Heart right ventricle (tissue), 16 donors: ENCODE results near the gene DHX40. TPM values are rescaled to one million over a fixed set of nuclear protein-coding genes. Genes with fewer than 3 reads are reported as not detected.

Experiments used
- ATAC-seq, 8 donors: fragments of 200-7000 bp; cut with Tn5 transposase; one replicate each; pipeline ENCODE4 v1.9.1; 2020; ENCODE audit warnings: mild to moderate bottlenecking in 8 of 8, moderate library complexity in 8 of 8, moderate number of reproducible peaks in 1 of 8
- DNase-seq, 2 donors: peaks; one replicate each; pipeline ENCODE4 v3.0.0-alpha.2; 2020
- H3K27ac ChIP-seq, 10 donors: fragments of 200-600 bp; sonication (generic) in 2 of 10; one replicate each; pipeline versions ENCODE4 v1.5.0 to v1.8.0; 2020 to 2022; ENCODE audit warnings: mild to moderate bottlenecking in 3 of 10
- H3K27me3 ChIP-seq, 7 donors: fragments of 200-600 bp; one replicate each; pipeline ENCODE4 v1.8.0; 2021 to 2022; ENCODE audit warnings: mild to moderate bottlenecking in 2 of 7
- H3K36me3 ChIP-seq, 9 donors: fragments of 200-600 bp; sonication (generic) in 1 of 9; one replicate each; pipeline versions ENCODE4 v1.5.0 to v1.8.0; 2020 to 2022; ENCODE audit warnings: mild to moderate bottlenecking in 2 of 9
- H3K4me1 ChIP-seq, 9 donors: fragments of 200-600 bp; sonication (generic) in 1 of 9; one replicate each; pipeline versions ENCODE4 v1.5.0 to v1.8.0; 2020 to 2022; ENCODE audit warnings: mild to moderate bottlenecking in 4 of 9
- H3K4me3 ChIP-seq, 10 donors: fragments of 200-600 bp; sonication (generic) in 2 of 10; one replicate each; pipeline versions ENCODE4 v1.5.0 to v1.8.0; 2020 to 2022; ENCODE audit warnings: mild to moderate bottlenecking in 7 of 10, moderate library complexity in 2 of 10
- H3K9me3 ChIP-seq, 11 donors: fragments of 200-600 bp in 10 of 11; sonication (generic) in 2 of 11; one replicate each; pipeline versions ENCODE4 v1.5.0 to v1.8.0; 2013 to 2022; ENCODE audit warnings: mild to moderate bottlenecking in 2 of 11, control low read depth in 1 of 11, moderate library complexity in 1 of 11
- CTCF ChIP-seq, 9 donors: fragments of 200-600 bp; sonication (generic) in 2 of 9; IDR thresholded peaks; one replicate each; pipeline versions ENCODE4 v1.5.0 to v1.8.0; 2021 to 2022; ENCODE audit warnings: antibody characterized with exemption in 9 of 9, mild to moderate bottlenecking in 5 of 9, moderate library complexity in 1 of 9
- WGBS, 2 donors: extraction: QIAGEN DNeasy Blood & Tissue Kit; methylation state at CpG; one replicate each; pipeline ENCODE4 v1.1.7; 2013; ENCODE audit warnings: inconsistent platforms in 1 of 2; 5-methylcytosine and 5-hydroxymethylcytosine counted together
- intact Hi-C, 10 donors: fragments of 100-400 bp; cut with DNase I; formaldehyde crosslinking; loops; one replicate each; pipeline versions ENCODE4 v1.11.1 to v1.14.2; 2022
- long read RNA-seq, 3 donors: library from polyadenylated mRNA; unstranded; transcript quantifications; one replicate each; pipeline ENCODE4 v2.0.0, GENCODE V29; 2020 to 2021
- polyA plus RNA-seq, 2 donors: library from polyadenylated mRNA; stranded (reverse); fragments of 200-250 nt; gene quantifications; one replicate each; pipeline ENCODE4 v1.2.3, GENCODE V29; 2013
- total RNA-seq, 10 donors: library from RNA; stranded (reverse); fragmentation: NEBNext Ultra II Directional in 3 of 10; extraction: Animal tissue kit (Norgen Biotek cat#: 25700) in 3 of 10; gene quantifications; one replicate each; pipeline versions ENCODE4 v1.2.1 to v1.2.4, GENCODE V29; 2021 to 2023
- donor health status: Arrhythmogenic right ventricular cardiomyopathy.
- donor health status: ischemic (EF 13 %, LVEDD 7.1; RV severe dilation, severe dysfunction).
- donor health status: healthy with polysubstance abuse.
- donor health status: DM: no; HTN: yes; CAD: no.
- donor health status: DM: no; HTN: no; CAD: no.
- donor health status: ischemic (EF 25% LVEDD 6.9; RV normal size, moderate dysfunction).
- donor health status: ischemic (EF 25% LVEDD 5.7; RV mildly dilated, moderate dysfunction).
- donor health status: healthy.
- donor health status: DM: yes; HTN: yes; CAD: no.
- donor health status: Ischemic cardiomyopathy.
- donor health status: ischemic (EF 35%, LVEDD 5.7; RV mildly dilated, moderate dysfunction).
- donor health status: nonischemic (EF 11% LVEDD 7.7; RV severe dilation, severe dysfunction).
- donor health status: DM: yes; HTN: yes; CAD: no.
- donor health status: PGD.
- donor health status: ischemic (EF 29% LVEDD 5.4; RV normal size, mild dysfunction).
- donor health status: nonischemic (EF 23%, LVEDD 6.1; RV moderate dilation, normal function).

DHX40 gene
- total RNA-seq (10 to 100 TPM; 14.2 to 22.9 (median 20.7) TPM), polyA plus RNA-seq (10 to 100 TPM in 1 of 2 donors, 1 to 10 TPM in 1; 6.9 to 10.0 TPM)
- long read RNA-seq, donor 1, transcript DHX40-201 (18 exons, 3,660 nt) = major isoform, 33 of 44 reads
- long read RNA-seq, donor 1, partial matches to known transcripts = 3 of 44 reads
- long read RNA-seq, donor 1, other reads (novel, unspliced or antisense) = 7 of 44 reads
- long read RNA-seq, donor 2, transcript DHX40-201 (18 exons, 3,660 nt) = major isoform, 45 of 58 reads
- long read RNA-seq, donor 2, partial matches to known transcripts = 6 of 58 reads
- long read RNA-seq, donor 2, other reads (novel, unspliced or antisense) = 7 of 58 reads
- long read RNA-seq, donor 3, transcript DHX40-201 (18 exons, 3,660 nt) = major isoform, 27 of 41 reads
- long read RNA-seq, donor 3, partial matches to known transcripts = 1 of 41 reads
- long read RNA-seq, donor 3, other reads (novel, unspliced or antisense) = 12 of 41 reads

- Histone ChIP-seq H3K27ac (peak within 1 kb of the TSS in 9 of 10 donors; percentile 64 to 93 (median 81)), H3K36me3 (peaks cover 0 to 5% (median under 1%) of the 10 kb centered on the region in 9 donors), H3K27me3 (no peaks in the 10 kb centered on the region), H3K9me3 (no peaks in the 10 kb centered on the region), H3K4me3 (peak within 1 kb of the TSS; percentile 74 to 97 (median 90)), H3K4me1 (peaks cover 0 to 18% (median 13%) of the 10 kb centered on the region in 9 donors)
- TF ChIP-seq CTCF (IDR thresholded peaks at IDR 0.05) = no peak
- DNase-seq (peak; percentile 91 to 96), ATAC-seq (peak; percentile 97 to 100 (median 99))
- 6 to 9% methylated on average over 62 of the region's 62 CpGs for WGBS, 2 donors
- intact Hi-C loops = loop anchor here in 3 of 10 donors (10.0 kb wide), 1 partner anchor 251 kb away; no protein-coding TSS in a partner anchor
Observed at GRCh38 chr17:59565171-59565958, at the start of gene DHX40. Gene DHX40, plus strand, starts transcription at chr17:59565610. Its CDS starts 62 bp downstream, at chr17:59565672.

DNA sequence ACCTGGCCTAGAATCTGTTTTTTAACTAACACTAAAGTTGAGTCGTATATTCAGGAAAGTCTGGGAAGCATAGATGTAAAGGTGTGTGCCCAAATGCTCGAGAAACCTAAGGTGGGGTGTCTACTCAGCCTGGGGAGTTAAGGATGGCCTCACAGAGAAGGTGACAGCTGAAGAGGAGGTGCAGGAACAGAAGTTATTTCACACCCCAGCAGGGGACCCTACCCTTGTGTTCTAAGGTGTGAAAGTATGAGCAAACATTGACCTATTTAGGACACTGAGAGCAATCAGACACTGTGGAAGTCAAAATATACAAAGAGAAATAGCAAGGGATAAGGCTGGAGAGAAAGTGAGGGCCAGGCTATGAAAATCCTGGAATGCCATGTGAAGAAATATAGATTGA lies 49.0 kb upstream of the DHX40 start:
- Histone ChIP-seq H3K27ac (no peak overlapping the region), H3K27me3 (no peaks in the 10 kb centered on the region), H3K9me3 (no peaks in the 10 kb centered on the region), H3K4me3 (no peak overlapping the region), H3K4me1 (peaks cover 0 to 40% (median 9%) of the 10 kb centered on the region in 9 donors), H3K36me3 (no peaks in the 10 kb centered on the region)
- intact Hi-C loops = no loop called here
- WGBS, 2 donors = 80 to 84% methylated on average over 2 of the region's 2 CpGs
- no peak for TF ChIP-seq CTCF (IDR thresholded peaks at IDR 0.05)
- ATAC-seq (no peak), DNase-seq (no peak)

- no peak overlapping the region for H3K27ac ChIP-seq
- no peak for ATAC-seq
- intact Hi-C loops = no loop called here
- TF ChIP-seq CTCF (IDR thresholded peaks at IDR 0.05) = no peak
- H3K9me3 ChIP-seq = no peaks in the 10 kb centered on the region
- H3K27me3 ChIP-seq = no peaks in the 10 kb centered on the region
- H3K36me3 ChIP-seq = no peaks in the 10 kb centered on the region
- no peak for DNase-seq
- peaks cover 0 to 30% (median 9%) of the 10 kb centered on the region in 9 donors for H3K4me1 ChIP-seq
- no peak overlapping the region for H3K4me3 ChIP-seq
- 90 to 94% methylated on average over 2 of the region's 2 CpGs for WGBS, 2 donors
Observed at GRCh38 chr17:59519132-59519531, 46.3 kb upstream of the DHX40 start.

- TF ChIP-seq CTCF (IDR thresholded peaks at IDR 0.05) = no peak
- intact Hi-C loops = loop anchor here in 4 of 10 donors (2.0 to 10.0 kb wide), 2 partner anchors 205 to 209 kb away; no protein-coding TSS in a partner anchor
- no peak for ATAC-seq
Observed at GRCh38 chr17:59520251-59520650, 45.2 kb upstream of the DHX40 start.

More at GRCh38 chr17:59520251-59520650, 45.2 kb upstream of the DHX40 start:
- Histone ChIP-seq H3K4me1 (peaks cover 0 to 20% (median 5%) of the 10 kb centered on the region in 9 donors), H3K27ac (no peak overlapping the region), H3K36me3 (no peaks in the 10 kb centered on the region), H3K9me3 (no peaks in the 10 kb centered on the region), H3K27me3 (no peaks in the 10 kb centered on the region), H3K4me3 (no peak overlapping the region)
- no peak for DNase-seq
- 80 to 83% methylated on average over 5 of the region's 5 CpGs for WGBS, 2 donors
